Stimulated activated CD4-positive, alpha-beta T cell treated with anti-CD3 and anti-CD28 coated beads, Interleukin-4, amount 100 ng/mL, for 4 hours (primary cell): ENCODE measurements around the gene NDUFB3.
A peak's percentile ranks its signal among the peaks of the same experiment; 100 is the strongest.

Experiments
- DNase-seq, 2 experiments: peaks; one replicate each; pipeline ENCODE4 v3.0.0-alpha.2; 2020

Gene NDUFB3

DNA sequence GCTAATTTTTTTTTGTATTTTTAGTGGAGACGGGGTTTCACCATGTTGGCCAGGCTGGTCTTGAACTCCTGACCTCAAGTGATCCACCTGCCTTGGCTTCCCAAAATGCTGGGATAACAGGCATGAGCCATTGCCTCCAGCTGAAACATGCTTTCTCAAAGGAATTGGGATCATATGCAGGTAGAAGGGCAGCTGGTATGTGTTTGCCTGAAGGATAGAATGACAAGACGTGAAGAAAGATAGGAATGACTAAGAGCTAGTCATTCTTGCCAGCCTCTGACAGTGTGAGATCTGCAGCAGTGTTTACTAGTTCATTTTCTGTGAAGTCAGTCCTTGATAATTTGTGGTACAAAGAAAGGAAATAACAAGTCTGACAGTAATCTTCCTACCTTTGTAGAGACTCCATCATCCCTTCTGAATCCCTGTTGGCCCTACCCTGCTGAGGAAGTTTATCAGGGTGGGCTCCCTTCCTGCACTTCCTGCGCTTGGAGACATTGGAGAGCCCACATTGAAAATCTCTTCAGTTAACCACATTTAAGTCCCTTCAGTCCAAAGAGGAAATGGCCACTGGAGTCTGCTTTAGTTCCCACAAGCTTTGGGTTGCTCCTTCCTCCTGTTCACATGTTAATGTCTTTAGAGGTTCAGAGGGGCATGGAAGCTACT, 58.9 kb downstream of the NDUFB3 start:
- peak in 1 of 2 experiments; percentile 47 for DNase-seq

DNA sequence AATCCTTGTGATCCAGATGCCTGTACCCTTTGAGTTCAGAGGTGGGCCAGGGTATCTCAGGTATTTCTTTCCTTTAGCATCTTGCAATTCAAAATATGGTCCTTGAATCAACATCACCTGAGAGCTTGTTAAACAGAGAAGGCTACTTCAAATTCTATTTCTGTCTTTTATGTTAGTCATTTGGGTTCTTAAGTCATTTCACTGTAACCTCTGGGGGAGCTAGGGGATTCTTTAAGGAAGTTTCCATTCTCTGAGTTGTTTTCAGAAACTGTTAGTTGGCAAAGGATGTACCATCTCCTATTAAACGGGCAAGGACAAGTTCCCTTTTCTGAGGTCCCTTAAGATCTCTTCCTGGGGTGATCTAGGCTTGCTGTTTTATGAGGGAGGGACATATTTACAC, 60.7 kb downstream of the NDUFB3 start:
- no peak for DNase-seq
